Renal pelvis (tissue), 4 donors: Measurements from ENCODE around the gene GPA33. TPM values are rescaled to one million over a fixed set of nuclear protein-coding genes. Genes with fewer than 3 reads are reported as not detected.

ENCODE experiments used
- DNase-seq: peaks from one replicate; pipeline ENCODE4 v3.0.0-alpha.2; 2013
- polyA plus RNA-seq, 3 donors: library from polyadenylated mRNA; unstranded; fragments of 120-200 nt; gene quantifications; one replicate each; pipeline ENCODE4 v1.2.1, GENCODE V29; 2013; ENCODE audit not compliant: insufficient read length in 3 of 3

GPA33 gene
- polyA plus RNA-seq, 3 donors, result 0.64 to 1.8 (median 1.8) TPM

GRCh38 chr1:167119696-167120095 is 29.5 kb upstream of the GPA33 start:
- DNase-seq, result no peak

- no peak for DNase-seq
These were observed 28.0 kb upstream of the GPA33 start for GRCh38 chr1:167118188-167118587.

DNA sequence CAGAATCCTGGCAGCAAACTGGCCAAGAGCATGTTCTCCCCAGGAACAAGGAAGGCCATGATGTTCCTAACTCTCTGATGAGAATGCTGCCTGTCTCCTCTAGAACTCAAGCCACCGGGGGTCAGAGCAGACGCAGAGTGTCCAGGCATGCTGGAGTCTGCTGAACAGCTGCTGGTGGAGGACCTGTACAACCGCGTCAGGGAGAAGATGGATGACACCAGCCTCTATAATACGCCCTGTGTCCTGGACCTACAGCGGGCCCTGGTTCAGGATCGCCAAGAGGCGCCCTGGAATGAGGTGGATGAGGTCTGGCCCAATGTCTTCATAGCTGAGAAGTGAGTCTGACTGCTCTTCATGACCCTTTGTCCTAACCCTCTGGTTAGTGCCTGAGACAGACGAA is 27.0 kb upstream of the GPA33 start:
- DNase-seq, result no peak

GRCh38 chr1:167116174-167116573 is 26.0 kb upstream of the GPA33 start:
- DNase-seq, result no peak

GRCh38 chr1:167115655-167116054 is 25.5 kb upstream of the GPA33 start:
- DNase-seq, result no peak

DNA sequence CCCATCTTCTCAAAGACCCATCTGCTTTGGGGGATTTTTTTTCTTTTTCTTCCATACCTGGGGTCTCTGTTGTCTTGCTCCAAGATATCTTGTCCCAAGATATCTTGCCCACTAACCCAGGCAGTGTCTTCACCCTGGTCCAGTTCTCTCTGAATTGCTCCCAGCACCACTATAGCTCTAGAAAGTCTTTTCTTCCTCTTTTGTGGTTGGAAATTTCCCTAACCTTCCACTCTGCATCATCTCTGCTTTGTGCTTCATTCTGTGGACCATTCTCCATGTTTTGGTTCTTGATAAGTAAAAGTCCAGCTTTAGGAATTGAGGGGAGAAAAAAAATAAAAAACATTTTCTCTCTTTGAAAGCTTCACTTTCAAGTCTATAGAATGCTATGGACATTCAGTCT is 24.5 kb upstream of the GPA33 start:
- DNase-seq, result no peak

- no peak for DNase-seq
These were observed 21.9 kb upstream of the GPA33 start for GRCh38 chr1:167111868-167112709.

DNA sequence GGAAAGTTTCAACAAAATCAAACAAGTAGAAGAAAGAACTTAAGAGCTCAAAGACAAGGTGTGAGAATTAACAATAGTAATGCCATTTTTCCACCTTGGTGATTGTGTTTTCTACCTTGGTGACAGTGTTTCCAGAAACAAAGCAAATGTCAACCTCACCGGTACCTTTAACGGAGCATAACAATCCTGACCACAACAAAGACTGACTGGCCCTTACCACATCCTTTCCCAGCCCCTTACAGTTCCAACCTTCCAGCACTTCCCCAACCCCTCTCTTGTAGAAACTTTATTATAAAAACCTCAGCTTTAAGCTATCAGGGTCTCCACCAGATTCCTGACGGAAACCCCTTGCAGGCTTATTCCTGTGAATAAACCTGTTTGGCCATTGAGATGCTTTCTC is 20.4 kb upstream of the GPA33 start:
- no peak for DNase-seq

GRCh38 chr1:167109125-167109524 is 18.9 kb upstream of the GPA33 start:
- DNase-seq, result no peak

- no peak for DNase-seq
These were observed 17.3 kb upstream of the GPA33 start for GRCh38 chr1:167107456-167107855.

DNA sequence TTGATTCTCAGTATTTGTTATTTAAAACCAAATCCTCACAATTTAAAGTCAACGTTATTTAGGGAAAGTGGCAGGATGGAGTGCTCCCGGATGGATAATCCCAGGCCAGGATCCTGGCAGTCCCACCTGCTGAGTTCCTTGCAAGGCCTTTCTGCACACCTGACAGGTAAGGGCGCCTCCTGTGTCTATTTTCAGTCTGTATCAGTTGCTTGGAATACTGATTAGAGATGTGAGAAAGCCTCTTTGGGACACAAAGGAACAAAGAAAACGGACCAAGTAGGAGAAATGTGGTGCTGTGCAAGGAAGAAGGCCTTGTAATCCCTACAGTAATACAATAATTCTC is 15.9 kb upstream of the GPA33 start:
- DNase-seq, result no peak

- DNase-seq, result peak; percentile 58
These were observed 15.3 kb upstream of the GPA33 start for GRCh38 chr1:167105271-167106118.

DNA sequence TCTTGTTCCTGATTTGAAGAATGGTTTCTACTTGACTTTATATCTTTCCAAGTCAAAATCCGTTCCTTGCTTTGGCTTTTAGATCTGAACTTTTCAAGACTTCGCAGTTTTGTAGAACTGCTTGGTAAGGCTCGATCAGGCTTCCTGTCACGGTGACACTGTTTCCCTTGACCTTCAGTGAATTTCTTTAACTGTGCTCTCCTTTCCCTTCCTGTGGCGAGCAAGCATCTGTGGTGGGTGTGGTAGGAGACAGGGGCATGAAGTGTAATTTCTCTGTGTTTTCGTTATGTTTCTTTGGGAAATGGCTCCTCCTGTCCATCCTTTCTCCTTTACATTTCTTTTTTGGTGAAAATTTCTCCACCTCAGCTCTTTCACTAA is 14.1 kb upstream of the GPA33 start:
- no peak for DNase-seq

GRCh38 chr1:167102906-167103573 is 12.9 kb upstream of the GPA33 start:
- no peak for DNase-seq

GRCh38 chr1:167101754-167102153 is 11.6 kb upstream of the GPA33 start:
- no peak for DNase-seq

GRCh38 chr1:167100730-167101129 is 10.6 kb upstream of the GPA33 start:
- no peak for DNase-seq

DNA sequence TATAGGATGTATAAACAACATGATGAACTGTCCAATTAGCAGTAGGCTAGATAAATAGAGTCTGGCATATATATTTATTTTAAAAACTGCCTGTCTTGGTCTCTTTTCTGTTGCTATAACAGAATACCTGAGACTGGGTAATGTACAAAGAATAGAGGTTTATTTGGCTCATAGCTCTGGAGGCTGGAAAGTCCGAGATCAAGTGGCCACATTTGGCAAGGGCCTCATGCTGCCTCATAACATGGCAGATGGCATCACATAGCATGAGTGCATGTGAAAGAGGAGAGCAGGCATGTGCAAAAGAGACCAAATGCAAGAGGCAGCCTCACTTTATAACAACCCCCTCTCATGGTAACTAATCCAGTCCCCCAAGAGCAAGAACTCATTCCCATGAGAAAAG is 9.7 kb upstream of the GPA33 start:
- no peak for DNase-seq

DNA sequence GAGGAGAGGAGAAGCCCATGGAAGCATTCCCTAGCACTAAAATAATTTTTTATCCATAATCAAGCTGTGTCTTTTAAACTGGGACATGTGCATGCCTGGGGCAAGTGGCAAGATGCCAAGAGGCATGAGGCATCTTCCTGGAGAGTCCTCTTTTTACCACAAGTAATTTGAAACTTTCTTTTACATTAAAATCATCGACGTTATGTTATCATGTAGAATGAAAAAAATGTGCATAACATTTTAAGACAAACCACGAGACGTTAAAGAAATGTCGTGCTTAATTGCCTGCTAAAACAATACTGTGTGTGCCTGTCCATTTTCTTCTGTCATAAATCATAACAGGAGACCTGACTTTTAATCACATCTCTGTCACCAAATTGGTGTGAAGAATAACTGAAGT is 5.2 kb upstream of the GPA33 start:
- DNase-seq, result no peak

DNA sequence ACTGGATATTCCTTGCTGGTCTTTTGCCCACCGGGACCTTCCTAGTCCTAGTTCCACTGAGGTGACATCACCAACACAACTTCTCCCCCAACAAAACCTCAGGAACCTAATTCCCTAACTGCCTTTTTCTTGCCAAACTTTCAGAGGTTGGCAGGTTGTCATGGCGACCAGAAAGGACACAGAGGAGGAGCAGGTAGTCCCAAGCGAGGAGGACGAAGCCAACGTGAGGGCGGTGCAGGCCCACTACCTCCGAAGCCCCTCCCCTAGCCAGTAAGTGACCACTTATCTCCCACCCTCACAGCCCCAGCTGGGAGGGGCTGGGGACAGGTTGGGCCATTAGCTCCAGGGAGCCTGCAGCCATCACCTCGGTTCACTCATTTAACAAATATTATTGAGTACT is 4.5 kb upstream of the GPA33 start:
- DNase-seq, result no peak

DNA sequence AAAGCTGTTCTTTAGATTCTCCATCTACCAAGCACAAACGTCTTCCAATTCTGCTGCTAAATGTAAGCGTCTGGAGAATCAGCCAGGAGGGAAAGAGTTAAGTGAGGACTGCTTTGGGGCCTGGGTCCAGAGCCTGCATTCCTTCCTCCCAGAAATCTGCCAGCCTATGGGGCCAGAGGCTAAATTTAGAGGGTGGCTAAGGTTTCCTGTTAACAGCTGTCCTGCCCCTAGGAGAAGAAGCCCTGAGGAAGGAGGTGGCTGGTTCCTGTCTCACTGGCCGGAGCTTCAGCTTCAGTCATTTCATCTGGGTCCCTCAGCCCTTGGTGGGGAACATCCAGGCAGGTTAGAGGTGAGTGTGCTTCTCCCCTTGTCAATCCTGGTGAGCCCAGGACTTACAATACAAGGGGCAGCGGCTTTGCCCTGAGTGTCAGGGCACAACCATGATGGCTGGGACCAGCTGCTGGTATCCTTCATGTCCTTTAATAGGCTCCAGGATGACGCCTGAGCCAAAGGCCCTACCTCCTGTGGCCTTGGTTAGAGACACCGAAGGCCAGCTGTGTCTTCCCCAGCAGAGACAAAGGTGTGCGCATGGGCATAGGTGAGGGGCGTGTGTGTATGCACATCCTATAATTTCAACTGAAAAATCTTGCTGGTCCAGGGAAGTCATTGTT is 3.8 kb upstream of the GPA33 start, which contains the start of gene STYXL2:
TSS of gene STYXL2 (plus strand) at position 230 of the 671 bp plus-strand sequence. CDS start 775 bp downstream, outside the sequence.
- DNase-seq, result no peak

DNA sequence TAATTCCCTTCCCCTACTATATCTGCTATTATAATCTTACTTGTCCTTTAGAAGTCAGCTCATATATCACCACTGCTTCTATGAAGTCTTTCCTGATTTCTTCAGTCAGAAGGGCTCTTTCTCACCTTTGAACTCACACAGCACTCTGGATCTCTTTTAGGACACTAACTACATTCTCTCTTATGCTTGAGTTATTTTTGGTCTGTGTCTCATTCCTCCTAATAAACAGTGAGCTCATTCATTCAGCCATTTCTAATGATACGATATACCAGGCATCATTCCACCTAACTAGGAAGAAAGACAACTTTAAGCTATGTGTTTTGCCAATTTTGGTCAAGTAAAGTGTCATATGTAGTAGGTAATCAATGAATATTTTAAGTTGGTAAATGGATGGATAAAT is 2.5 kb upstream of the GPA33 start:
- DNase-seq, result no peak

DNA sequence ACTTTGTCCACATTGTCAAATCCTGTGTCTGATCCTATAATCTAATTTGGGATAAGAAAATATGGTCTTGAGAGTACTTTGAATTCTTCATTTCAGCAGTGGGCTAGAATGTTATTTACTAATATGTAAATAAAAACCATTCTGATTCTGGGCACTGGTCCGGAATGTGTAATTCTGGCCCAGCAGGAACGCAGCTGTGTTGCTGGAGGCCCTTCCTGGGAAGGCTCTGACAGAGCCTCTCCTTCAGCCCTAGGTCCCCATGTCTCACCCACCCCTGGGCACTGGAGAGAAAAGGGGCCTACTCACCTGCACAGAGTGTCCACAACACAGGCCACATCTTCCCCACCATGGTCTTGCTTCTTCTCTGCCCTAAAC is 251 bp downstream of the GPA33 start:
- DNase-seq, result no peak
